ENCODE measurements around the gene FAM217A.
"Not testable (repeated sequence)": the region's sequence is repeated elsewhere in the genome, so short reads cannot be mapped to it uniquely, and the experiment has no call there.

The FAM217A gene

DNA sequence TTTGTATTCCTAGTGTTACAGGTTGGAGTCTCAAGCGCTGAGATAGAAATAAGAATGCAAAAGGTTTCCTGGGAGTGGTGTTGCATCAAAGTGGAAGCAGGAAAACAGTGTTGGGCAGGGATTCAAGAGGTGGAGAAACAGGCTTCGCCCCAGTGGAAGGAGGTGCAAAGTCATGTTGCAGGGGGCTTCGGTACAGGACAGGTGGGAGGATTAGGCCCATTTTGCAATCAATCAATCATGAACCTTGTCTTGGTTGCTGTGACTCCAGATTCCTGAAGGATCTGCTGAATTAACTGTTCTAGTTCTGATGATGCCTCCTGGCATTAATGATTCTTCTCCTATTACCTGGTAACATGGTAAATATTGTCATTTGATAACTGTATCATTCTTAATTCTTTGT lies 22.4 kb upstream of the FAM217A start:
- no peak for ATAC-seq
- Mint-ChIP-seq H3K4me3 (no peak overlapping the region), H3K9me3 (no peaks in the 10 kb centered on the region), H3K36me3 (no peaks in the 10 kb centered on the region), H3K27me3 (no peaks in the 10 kb centered on the region), H3K4me1 (no peaks in the 10 kb centered on the region), H3K27ac (no peak overlapping the region)

- Mint-ChIP-seq H3K27me3 (no peaks in the 10 kb centered on the region), H3K36me3 (no peaks in the 10 kb centered on the region), H3K9me3 (no peaks in the 10 kb centered on the region), H3K4me1 (no peaks in the 10 kb centered on the region), H3K27ac (no peak overlapping the region), H3K4me3 (no peak overlapping the region)
- ATAC-seq, result no peak
Measured at GRCh38 chr6:4100655-4101054, 21.7 kb upstream of the FAM217A start.

DNA sequence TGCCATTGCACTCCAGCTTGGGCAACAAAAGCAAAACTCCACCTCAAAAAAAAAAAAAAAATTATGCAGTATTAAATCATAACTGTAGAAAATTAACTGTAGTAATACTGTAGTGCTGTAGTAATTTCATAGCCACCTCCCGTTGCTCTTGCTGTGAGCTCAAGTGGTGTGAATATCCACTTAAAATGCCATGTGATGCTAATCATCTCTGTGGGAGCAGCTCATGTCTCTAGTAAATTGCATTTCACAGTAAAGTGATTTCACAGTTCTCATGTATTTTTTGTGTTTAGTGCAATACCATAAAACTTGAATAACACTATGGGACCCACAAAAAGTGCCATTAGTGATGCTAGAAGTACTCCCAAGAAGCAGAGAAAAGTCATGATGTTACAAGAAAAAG lies 14.4 kb upstream of the FAM217A start:
- no peak overlapping the region for H3K4me3 Mint-ChIP-seq
- no peaks in the 10 kb centered on the region for H3K4me1 Mint-ChIP-seq
- no peaks in the 10 kb centered on the region for H3K27me3 Mint-ChIP-seq
- no peaks in the 10 kb centered on the region for H3K9me3 Mint-ChIP-seq
- no peaks in the 10 kb centered on the region for H3K36me3 Mint-ChIP-seq
- no peak overlapping the region for H3K27ac Mint-ChIP-seq
- ATAC-seq, result no peak

- Mint-ChIP-seq H3K9me3 (no peaks in the 10 kb centered on the region), H3K27ac (no peak overlapping the region), H3K36me3 (no peaks in the 10 kb centered on the region), H3K4me3 (no peak overlapping the region), H3K27me3 (no peaks in the 10 kb centered on the region), H3K4me1 (no peaks in the 10 kb centered on the region)
- ATAC-seq, result no peak
Measured at GRCh38 chr6:4091941-4092340, 13.0 kb upstream of the FAM217A start.

GRCh38 chr6:4090043-4090442 lies 11.1 kb upstream of the FAM217A start:
- not testable (repeated sequence) for H3K4me3 Mint-ChIP-seq, H3K4me1 Mint-ChIP-seq, H3K36me3 Mint-ChIP-seq, H3K27ac Mint-ChIP-seq, H3K9me3 Mint-ChIP-seq, ATAC-seq, H3K27me3 Mint-ChIP-seq

DNA sequence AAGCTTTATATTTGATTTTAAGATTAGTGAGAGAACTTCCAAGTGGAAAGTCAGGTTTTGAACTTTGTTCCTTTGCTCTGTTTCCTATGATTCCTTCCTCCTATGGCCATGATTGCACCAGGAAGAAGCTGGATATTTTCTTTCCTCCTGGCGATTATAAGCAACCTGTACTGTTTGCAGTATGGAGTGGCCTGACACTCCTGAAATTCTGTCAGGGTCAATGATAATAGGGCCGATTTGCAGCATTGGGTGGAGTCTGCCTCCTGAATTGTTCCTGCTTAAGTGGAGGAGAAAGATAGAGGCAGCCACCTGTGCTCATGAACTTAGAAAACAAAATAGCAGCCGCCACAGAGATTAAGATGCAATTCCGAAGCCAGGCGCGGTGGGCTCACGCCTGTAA lies 9.8 kb upstream of the FAM217A start:
- Mint-ChIP-seq H3K9me3 (no peaks in the 10 kb centered on the region), H3K36me3 (no peaks in the 10 kb centered on the region), H3K4me1 (no peaks in the 10 kb centered on the region), H3K4me3 (no peak overlapping the region), H3K27me3 (no peaks in the 10 kb centered on the region), H3K27ac (no peak overlapping the region)
- ATAC-seq, result no peak

DNA sequence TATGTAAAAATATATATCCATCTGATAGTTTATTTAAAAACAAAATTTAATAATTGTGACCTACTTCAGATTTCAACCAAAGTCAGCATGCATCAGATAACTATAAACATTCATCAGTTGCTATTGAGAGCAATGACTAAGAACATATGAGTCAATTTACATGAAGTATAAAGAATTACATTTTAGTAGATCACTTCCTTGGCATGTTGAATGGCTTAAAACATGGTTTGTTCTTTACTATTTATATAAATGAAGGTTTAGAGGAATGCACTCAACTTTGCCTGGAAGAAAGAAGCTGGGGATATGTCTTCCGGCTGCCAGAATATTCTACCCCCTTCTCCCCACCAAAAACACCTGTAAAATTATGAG lies 6.4 kb upstream of the FAM217A start:
- H3K27me3 Mint-ChIP-seq, result no peaks in the 10 kb centered on the region
- H3K4me1 Mint-ChIP-seq, result no peaks in the 10 kb centered on the region
- no peak overlapping the region for H3K4me3 Mint-ChIP-seq
- no peaks in the 10 kb centered on the region for H3K9me3 Mint-ChIP-seq
- ATAC-seq, result no peak
- H3K27ac Mint-ChIP-seq, result no peak overlapping the region
- no peaks in the 10 kb centered on the region for H3K36me3 Mint-ChIP-seq

- no peak for ATAC-seq
- no peaks in the 10 kb centered on the region for H3K36me3 Mint-ChIP-seq
- no peaks in the 10 kb centered on the region for H3K4me1 Mint-ChIP-seq
- no peak overlapping the region for H3K27ac Mint-ChIP-seq
- no peaks in the 10 kb centered on the region for H3K27me3 Mint-ChIP-seq
- no peak overlapping the region for H3K4me3 Mint-ChIP-seq
- no peaks in the 10 kb centered on the region for H3K9me3 Mint-ChIP-seq
Measured at GRCh38 chr6:4084444-4085331, 5.8 kb upstream of the FAM217A start.

DNA sequence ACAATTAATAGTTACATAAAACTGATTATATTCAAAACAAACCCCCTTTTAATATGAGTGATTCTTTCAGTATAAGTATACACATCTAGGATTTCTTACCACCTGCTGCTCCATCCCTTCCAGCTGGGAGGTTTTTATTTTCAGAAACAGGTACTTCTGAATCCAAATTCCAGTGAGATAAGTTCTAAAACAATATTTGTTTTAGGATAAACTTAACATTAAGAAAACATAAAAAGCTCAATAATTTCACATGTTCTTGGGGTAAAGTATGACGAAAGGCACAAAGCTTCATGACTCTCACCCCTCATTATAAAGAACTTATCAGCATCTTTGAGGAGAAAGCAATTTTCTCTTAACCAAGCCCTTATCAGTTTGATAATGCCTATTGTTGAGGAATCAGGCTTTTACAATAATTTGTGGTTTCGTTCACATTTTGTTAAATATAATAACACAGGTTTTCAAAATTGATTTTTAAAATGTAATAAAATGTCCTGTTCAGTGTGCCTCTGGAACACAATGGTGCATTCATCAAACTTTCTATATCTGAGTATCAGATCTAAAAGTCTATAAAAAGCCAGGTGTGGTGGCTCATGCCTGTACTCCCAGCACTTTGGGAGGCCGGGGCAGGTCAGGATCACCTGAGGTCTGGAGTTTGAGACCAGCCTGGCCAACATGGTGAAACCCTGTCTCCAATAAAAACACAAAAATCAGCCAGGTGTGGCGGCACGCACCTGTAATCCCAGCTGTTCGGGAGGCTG lies 4.3 kb downstream of the FAM217A start:
- Mint-ChIP-seq H3K9me3 (no peaks in the 10 kb centered on the region), H3K27me3 (peaks cover 10% of the 10 kb centered on the region), H3K36me3 (no peaks in the 10 kb centered on the region), H3K4me1 (no peaks in the 10 kb centered on the region), H3K4me3 (no peak overlapping the region), H3K27ac (no peak overlapping the region)
- no peak for ATAC-seq

DNA sequence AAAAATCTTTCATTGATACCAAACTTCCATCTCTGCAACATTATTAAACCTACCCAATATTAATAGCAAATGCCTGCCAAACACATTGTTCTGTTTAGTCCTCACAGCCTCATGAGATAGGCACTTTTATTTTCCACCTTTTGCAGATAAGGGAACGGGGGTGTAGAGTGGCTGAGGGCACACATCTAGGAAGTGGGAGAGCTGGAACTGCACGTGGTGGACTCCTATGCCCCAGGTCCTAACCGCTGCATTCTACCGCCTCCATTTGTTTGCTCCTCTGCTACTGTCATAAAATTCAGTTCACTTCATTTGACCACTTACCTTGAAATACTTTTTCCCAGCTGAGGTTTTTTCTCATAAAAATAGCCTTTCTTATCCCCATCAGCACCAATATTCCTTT lies 7.6 kb downstream of the FAM217A start:
- H3K27ac Mint-ChIP-seq, result no peak overlapping the region

DNA sequence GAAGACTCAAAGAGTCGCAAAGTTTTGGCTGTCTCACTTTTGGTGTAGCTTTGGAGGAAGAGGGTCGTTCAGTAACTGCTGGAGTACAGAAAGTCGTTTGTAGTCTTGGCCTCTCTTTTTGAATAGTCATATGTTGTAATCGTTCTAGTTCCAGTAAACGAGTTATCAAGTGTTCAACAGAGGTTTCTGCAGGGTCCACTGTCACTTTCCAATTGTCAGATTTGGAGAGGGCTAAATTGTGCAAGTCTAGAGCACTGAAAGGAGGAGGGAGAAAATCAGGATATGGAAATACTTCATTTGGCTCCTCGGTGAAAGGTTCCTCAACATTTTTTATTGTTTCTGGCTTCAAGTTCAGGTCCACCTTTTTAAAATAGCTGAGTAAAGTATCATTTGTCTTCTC lies 9.7 kb downstream of the FAM217A start:
- no peak overlapping the region for H3K27ac Mint-ChIP-seq
- peaks cover 18% of the 10 kb centered on the region for H3K36me3 Mint-ChIP-seq
- H3K4me1 Mint-ChIP-seq, result no peaks in the 10 kb centered on the region
- no peak overlapping the region for H3K4me3 Mint-ChIP-seq
- no peak for ATAC-seq
- H3K27me3 Mint-ChIP-seq, result no peaks in the 10 kb centered on the region
- H3K9me3 Mint-ChIP-seq, result no peaks in the 10 kb centered on the region

More for the DNA sequence above, 7.6 kb downstream of the FAM217A start:
- Mint-ChIP-seq H3K36me3 (no peaks in the 10 kb centered on the region), H3K4me1 (no peaks in the 10 kb centered on the region), H3K4me3 (no peak overlapping the region), H3K9me3 (no peaks in the 10 kb centered on the region), H3K27me3 (no peaks in the 10 kb centered on the region)
- ATAC-seq, result no peak

DNA sequence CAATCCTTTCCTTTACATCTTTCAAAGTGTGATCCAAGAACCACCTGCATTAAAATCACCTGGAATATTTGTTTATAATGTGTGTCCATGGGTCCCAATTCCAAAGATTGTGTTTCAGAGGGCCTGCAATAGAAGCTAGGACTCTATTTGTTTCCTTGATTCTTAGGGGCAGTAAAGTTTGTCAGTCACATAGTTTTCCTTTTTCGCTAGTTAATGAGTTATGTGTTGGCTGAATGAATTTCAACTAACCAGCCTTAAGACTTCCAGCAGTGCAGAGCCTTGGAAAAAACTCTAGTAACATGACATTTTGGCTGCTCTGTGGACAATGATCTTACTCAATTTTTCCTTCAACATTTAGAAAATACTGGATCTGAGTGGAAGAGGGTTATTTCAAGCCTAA lies 11.3 kb downstream of the FAM217A start:
- no peak for ATAC-seq
- no peak overlapping the region for H3K27ac Mint-ChIP-seq

GRCh38 chr6:4066029-4066755 lies 12.7 kb downstream of the FAM217A start:
- no peak for ATAC-seq
- no peaks in the 10 kb centered on the region for H3K4me1 Mint-ChIP-seq
- H3K27ac Mint-ChIP-seq, result no peak overlapping the region
- H3K9me3 Mint-ChIP-seq, result no peaks in the 10 kb centered on the region
- no peak overlapping the region for H3K4me3 Mint-ChIP-seq
- H3K27me3 Mint-ChIP-seq, result no peaks in the 10 kb centered on the region
- H3K36me3 Mint-ChIP-seq, result peaks cover 31% of the 10 kb centered on the region

More for the DNA sequence above, 11.3 kb downstream of the FAM217A start:
- H3K9me3 Mint-ChIP-seq, result no peaks in the 10 kb centered on the region
- H3K4me1 Mint-ChIP-seq, result no peaks in the 10 kb centered on the region
- peaks cover 31% of the 10 kb centered on the region for H3K36me3 Mint-ChIP-seq
- no peak overlapping the region for H3K4me3 Mint-ChIP-seq
- no peaks in the 10 kb centered on the region for H3K27me3 Mint-ChIP-seq

- Mint-ChIP-seq H3K4me3 (no peak overlapping the region), H3K36me3 (peaks cover 45% of the 10 kb centered on the region), H3K9me3 (no peaks in the 10 kb centered on the region), H3K27ac (no peak overlapping the region), H3K27me3 (no peaks in the 10 kb centered on the region), H3K4me1 (no peaks in the 10 kb centered on the region)
- ATAC-seq, result no peak
Measured at GRCh38 chr6:4059115-4059777, 19.7 kb downstream of the FAM217A start.

DNA sequence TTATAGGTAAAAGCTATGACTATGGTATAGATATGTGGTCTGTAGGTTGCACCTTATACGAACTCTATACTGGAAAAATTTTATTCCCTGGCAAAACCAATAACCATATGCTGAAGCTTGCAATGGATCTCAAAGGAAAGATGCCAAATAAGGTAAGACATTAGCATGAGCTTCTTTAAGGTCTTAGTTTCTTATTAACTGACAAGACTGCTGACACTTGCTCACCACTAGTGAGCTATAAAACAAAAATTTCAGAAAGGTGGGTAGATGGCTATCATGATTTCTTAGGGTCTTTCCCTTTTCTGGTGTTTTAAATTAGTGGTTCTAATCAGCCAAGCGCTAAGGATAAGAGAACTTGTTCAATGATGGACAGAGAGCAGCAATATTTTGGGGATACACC lies 21.9 kb downstream of the FAM217A start:
- no peak overlapping the region for H3K4me3 Mint-ChIP-seq
- H3K9me3 Mint-ChIP-seq, result no peaks in the 10 kb centered on the region
- H3K4me1 Mint-ChIP-seq, result no peaks in the 10 kb centered on the region
- peaks cover 45% of the 10 kb centered on the region for H3K36me3 Mint-ChIP-seq
- no peaks in the 10 kb centered on the region for H3K27me3 Mint-ChIP-seq
- no peak for ATAC-seq
- no peak overlapping the region for H3K27ac Mint-ChIP-seq
